HUES48 (cell line): Measurements from ENCODE around the gene KCNB1.

Source experiments
- H3K27ac ChIP-seq: one replicate; pipeline ENCODE4 v1.7.0; 2013; ENCODE audit warnings: low read depth, low read length, inconsistent platforms
- H3K27me3 ChIP-seq: 2 replicates; pipeline ENCODE4 v1.6.1; 2013; ENCODE audit warnings: mild to moderate bottlenecking, low read length; ENCODE audit not compliant: control insufficient read depth, insufficient read depth
- H3K36me3 ChIP-seq: 2 replicates; pipeline ENCODE4 v1.6.1; 2013; ENCODE audit warnings: low read length; ENCODE audit not compliant: control insufficient read depth, insufficient read depth
- H3K4me1 ChIP-seq: 2 replicates; pipeline ENCODE4 v1.6.1; 2013; ENCODE audit warnings: mild to moderate bottlenecking, low read length; ENCODE audit not compliant: control insufficient read depth, insufficient read depth
- H3K4me3 ChIP-seq: 2 replicates; pipeline ENCODE4 v1.5.1; 2013; ENCODE audit warnings: mild to moderate bottlenecking, low read depth, low read length
- H3K9ac ChIP-seq: 2 replicates; pipeline ENCODE4 v1.6.1; 2013; ENCODE audit warnings: mild to moderate bottlenecking, low read depth, low read length, moderate library complexity
- H3K9me3 ChIP-seq: 2 replicates; pipeline ENCODE4 v1.6.1; 2013; ENCODE audit warnings: low read length; ENCODE audit not compliant: control insufficient read depth, insufficient read depth

Gene KCNB1

GRCh38 chr20:49501917-49502316 is 19.4 kb upstream of the KCNB1 start:
- H3K9ac ChIP-seq = no peak overlapping the region
- H3K27me3 ChIP-seq = no peaks in the 10 kb centered on the region
- H3K36me3 ChIP-seq = no peaks in the 10 kb centered on the region
- no peak overlapping the region for H3K27ac ChIP-seq
- H3K4me3 ChIP-seq = no peak overlapping the region
- H3K9me3 ChIP-seq = no peaks in the 10 kb centered on the region
- H3K4me1 ChIP-seq = peaks cover 10% of the 10 kb centered on the region

- H3K27me3 ChIP-seq = no peaks in the 10 kb centered on the region
- H3K36me3 ChIP-seq = no peaks in the 10 kb centered on the region
- no peak overlapping the region for H3K27ac ChIP-seq
- H3K9me3 ChIP-seq = no peaks in the 10 kb centered on the region
- no peak overlapping the region for H3K4me3 ChIP-seq
- H3K9ac ChIP-seq = no peak overlapping the region
- peaks cover 3% of the 10 kb centered on the region for H3K4me1 ChIP-seq
These were observed 14.9 kb upstream of the KCNB1 start for GRCh38 chr20:49497398-49497669.

DNA sequence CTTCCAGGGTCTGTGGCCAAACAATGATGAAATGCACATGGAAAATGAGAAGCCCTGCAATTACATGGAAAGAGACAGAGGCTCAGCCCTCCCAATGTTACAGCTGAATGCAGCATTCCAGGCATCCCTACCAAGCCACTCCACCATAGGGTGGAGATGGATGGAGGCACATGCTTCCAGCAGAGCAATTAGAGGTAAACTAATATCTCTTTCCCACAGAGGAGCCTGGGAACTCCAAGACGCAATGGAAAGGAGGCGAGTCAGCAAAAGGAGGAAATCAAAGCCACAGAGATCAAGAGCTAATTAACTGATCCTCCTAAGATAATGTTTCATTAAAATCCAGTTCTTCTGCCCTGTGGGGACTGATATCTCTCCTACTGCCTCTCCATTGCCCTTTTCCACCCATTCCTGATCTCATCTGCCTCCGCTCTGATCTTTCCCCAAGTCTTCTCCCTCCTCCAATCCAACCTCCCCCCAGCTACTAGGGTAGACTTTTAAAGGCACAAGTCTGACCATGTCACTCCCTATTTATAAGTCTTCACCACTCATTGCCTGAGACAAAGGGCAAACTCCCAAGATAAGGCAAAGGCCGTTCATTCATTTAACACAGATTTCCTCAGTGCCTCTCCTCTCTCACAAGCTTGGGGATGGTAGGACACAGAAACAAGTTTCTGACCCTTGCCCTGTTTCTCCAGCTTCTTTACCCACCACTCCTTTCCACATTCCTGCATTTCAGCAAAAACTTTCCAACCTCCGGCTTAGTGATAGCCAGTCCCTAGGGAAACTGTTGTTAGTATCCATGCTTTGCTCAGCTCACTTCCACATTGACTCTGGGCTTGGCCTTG is 14.3 kb upstream of the KCNB1 start:
- Histone ChIP-seq H3K27me3 (no peaks in the 10 kb centered on the region), H3K27ac (no peak overlapping the region), H3K9me3 (no peaks in the 10 kb centered on the region), H3K9ac (no peak overlapping the region), H3K4me1 (peaks cover 3% of the 10 kb centered on the region), H3K36me3 (no peaks in the 10 kb centered on the region), H3K4me3 (no peak overlapping the region)

GRCh38 chr20:49496043-49496442 is 13.6 kb upstream of the KCNB1 start:
- Histone ChIP-seq H3K9ac (no peak overlapping the region), H3K4me3 (no peak overlapping the region), H3K4me1 (peaks cover 3% of the 10 kb centered on the region), H3K27ac (no peak overlapping the region), H3K27me3 (no peaks in the 10 kb centered on the region), H3K36me3 (no peaks in the 10 kb centered on the region), H3K9me3 (no peaks in the 10 kb centered on the region)

- H3K27ac ChIP-seq = no peak overlapping the region
- H3K27me3 ChIP-seq = peaks cover under 1% of the 10 kb centered on the region; the same call in 1 of the 2 replicates
- H3K9ac ChIP-seq = no peak overlapping the region
- H3K4me1 ChIP-seq = no peaks in the 10 kb centered on the region
- H3K36me3 ChIP-seq = no peaks in the 10 kb centered on the region
- no peak overlapping the region for H3K4me3 ChIP-seq
- H3K9me3 ChIP-seq = no peaks in the 10 kb centered on the region
These were observed 8.2 kb upstream of the KCNB1 start for GRCh38 chr20:49490689-49491088.

- H3K4me1 ChIP-seq = no peaks in the 10 kb centered on the region
- H3K9me3 ChIP-seq = no peaks in the 10 kb centered on the region
- H3K36me3 ChIP-seq = no peaks in the 10 kb centered on the region
- H3K4me3 ChIP-seq = no peak overlapping the region
- H3K27me3 ChIP-seq = peaks cover 10% of the 10 kb centered on the region; the same call in 1 of the 2 replicates
- no peak overlapping the region for H3K9ac ChIP-seq
- H3K27ac ChIP-seq = no peak overlapping the region
These were observed 7.2 kb upstream of the KCNB1 start for GRCh38 chr20:49489688-49490087.

- H3K36me3 ChIP-seq = no peaks in the 10 kb centered on the region
- no peaks in the 10 kb centered on the region for H3K4me1 ChIP-seq
- H3K9ac ChIP-seq = no peak overlapping the region
- H3K27me3 ChIP-seq = peaks cover 24% of the 10 kb centered on the region
- H3K27ac ChIP-seq = no peak overlapping the region
- H3K4me3 ChIP-seq = no peak overlapping the region
- no peaks in the 10 kb centered on the region for H3K9me3 ChIP-seq
These were observed 3.6 kb upstream of the KCNB1 start for GRCh38 chr20:49486064-49486463.

DNA sequence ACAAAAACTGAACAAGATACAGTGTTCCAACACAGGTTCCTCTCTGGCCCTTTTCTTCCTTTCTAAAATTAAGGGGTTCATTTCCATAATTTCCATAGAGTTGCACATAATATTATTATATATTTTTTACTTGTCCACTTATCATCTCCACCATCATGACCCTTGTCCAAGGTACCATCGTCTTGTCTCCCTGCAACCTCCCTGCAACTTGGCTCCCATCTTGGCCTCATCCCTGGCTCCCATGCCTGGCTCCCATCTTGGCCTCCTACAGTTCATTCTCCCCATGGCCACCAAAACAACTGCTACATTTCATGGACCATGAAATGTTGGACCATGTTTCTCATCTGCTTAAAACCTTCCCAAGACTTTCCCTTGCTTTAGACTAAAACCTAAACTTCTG is 3.1 kb upstream of the KCNB1 start:
- Histone ChIP-seq H3K4me3 (no peak overlapping the region), H3K27ac (no peak overlapping the region), H3K36me3 (no peaks in the 10 kb centered on the region), H3K4me1 (no peaks in the 10 kb centered on the region), H3K27me3 (peaks cover 24% of the 10 kb centered on the region), H3K9me3 (no peaks in the 10 kb centered on the region), H3K9ac (no peak overlapping the region)

DNA sequence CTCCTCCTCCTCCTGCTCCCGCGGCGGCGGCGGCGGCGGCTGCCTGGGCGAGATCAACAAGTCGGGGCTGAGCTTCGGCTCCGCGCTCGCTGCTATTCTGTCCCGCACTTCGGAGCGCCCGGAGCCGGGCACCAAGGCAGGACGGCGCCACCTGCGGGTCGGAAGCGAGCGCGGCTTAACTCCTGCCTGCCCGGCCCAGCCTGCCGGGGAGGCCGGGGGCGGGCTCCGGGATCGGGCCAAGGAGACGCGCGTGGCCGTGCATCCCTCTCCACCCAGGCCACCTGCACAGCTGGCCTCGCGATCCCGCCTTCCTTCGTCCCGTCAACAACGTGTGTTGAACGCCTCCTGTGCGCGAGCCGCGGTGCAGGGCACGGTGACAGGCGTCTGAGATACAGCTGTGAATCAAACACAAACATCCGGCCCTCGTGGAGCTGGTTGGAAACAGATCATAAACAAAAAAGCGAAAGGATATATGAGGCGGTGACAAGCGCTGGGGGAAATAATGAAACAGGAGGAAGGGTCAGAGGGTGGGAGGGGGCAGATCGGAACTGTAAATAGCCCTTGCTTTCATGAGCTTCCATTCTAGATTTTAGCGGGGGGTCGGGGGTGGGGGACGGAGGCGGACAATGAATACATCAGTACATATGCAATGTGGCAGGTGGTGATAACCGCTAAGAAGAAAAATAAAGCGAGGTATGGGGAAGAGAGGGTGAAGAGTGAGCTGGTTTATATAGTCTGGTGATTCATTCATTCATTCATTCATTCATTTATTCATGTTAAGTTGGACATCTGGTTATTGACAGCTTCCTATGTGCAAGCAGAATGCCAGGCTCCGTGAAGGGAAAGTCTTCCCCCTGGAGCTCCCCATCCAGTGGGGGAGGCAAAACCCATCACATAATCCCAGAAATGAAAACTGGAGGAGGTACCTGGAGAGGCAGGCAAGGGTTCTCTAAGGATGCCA is 2.0 kb upstream of the KCNB1 start:
- Histone ChIP-seq H3K4me1 (no peaks in the 10 kb centered on the region), H3K27ac (no peak overlapping the region), H3K9ac (no peak overlapping the region), H3K9me3 (no peaks in the 10 kb centered on the region), H3K4me3 (peak overlapping the region; percentile 80), H3K36me3 (no peaks in the 10 kb centered on the region), H3K27me3 (peaks cover 24% of the 10 kb centered on the region)

- H3K9me3 ChIP-seq = no peaks in the 10 kb centered on the region
- H3K4me1 ChIP-seq = no peaks in the 10 kb centered on the region
- H3K27ac ChIP-seq = no peak overlapping the region
- no peak overlapping the region for H3K9ac ChIP-seq
- H3K4me3 ChIP-seq = peak overlapping the region; percentile 62
- H3K27me3 ChIP-seq = peaks cover 24% of the 10 kb centered on the region
- no peaks in the 10 kb centered on the region for H3K36me3 ChIP-seq
These were observed 1.2 kb upstream of the KCNB1 start for GRCh38 chr20:49483696-49484123.
